Stimulated activated CD4-positive, alpha-beta T cell treated with anti-CD3 and anti-CD28 coated beads, Interleukin-12 subunit alpha, Interleukin-12 subunit beta, amount 100 ng/mL, for 4 hours (primary cell): ENCODE data around the gene ABHD14A.

Source experiments
- DNase-seq: peaks from one replicate; pipeline ENCODE4 v3.0.0-alpha.2; 2020

Gene ABHD14A

DNA sequence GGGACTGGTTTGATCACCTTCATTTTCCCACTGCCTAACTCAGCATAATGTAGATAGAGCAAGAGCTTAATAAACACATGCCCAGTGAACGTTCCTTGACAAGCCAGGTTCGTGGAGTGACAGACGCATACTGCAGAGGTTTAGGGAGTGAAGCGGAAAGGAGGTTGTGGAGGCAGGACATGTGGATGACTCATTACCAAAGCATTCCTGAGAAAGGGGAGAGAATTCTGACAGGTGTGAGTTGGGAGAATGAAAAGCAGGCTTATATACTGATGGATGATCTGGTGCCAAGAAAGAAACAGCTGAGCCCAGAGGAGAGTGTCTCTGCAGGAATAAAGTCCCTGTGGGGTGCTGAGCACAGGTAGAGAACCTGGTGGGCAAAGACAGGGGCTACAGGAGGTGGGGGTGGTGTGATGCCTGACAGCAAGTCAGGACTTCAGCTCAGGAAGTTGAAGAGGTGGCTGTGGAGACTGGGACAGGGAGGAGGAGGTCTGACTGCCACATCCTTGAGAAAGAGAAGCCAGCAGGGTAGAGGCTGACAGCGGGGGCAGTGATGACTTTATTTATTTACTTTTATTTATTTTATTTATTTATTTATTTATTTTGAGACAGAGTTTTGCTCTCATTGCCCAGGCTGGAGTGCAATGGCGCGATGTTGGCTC is 23.2 kb downstream of the ABHD14A start:
- no peak for DNase-seq

- DNase-seq, result no peak
Observed at GRCh38 chr3:51998774-51999173, 23.9 kb downstream of the ABHD14A start.

DNA sequence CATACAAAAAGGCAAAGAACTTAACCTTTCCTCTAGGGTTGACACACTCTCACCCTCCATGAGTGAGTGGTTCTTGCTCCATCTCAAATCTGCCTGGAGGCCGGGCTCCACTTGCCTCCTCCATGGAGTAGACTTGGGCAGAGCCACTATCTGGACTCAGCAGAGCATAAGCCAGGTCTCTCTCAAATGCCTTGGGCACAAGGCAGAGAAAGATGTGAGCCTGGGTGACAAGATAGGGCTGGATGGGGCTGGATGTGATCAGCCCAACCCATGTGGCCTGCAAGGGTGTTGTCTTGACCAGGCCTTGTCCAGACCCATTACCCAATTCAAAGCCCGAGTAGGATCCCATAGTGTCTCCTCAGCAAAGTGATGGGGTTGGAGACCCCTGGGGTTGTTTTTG is 25.0 kb downstream of the ABHD14A start:
- DNase-seq, result no peak

DNA sequence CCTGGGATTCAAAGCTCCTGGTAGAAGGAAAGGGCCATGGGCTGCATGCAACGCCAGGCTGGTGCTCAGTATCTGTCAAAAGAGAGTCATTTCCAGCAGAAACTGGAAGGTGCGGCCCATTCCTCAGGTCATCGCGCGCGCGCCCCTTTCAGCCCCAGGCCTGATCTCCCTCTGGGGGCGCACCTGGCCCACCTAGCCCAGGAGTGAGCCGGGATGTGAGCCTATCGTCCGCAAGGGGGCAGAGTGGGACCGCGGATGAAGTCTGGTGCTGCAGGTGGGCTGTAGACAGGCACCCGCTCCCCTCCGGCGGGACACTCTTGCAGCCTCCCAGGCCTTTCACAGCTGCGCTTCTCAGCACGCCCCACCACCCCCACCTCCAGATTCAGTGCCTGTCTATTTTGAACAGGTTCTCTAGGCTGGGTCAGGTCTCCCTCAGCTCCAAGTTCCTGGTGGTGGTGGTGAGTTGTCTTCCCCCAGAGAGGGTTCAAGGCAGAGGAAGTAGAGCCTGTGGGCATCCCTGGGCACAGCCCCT is 26.6 kb downstream of the ABHD14A start:
- DNase-seq, result peak; percentile 79

DNA sequence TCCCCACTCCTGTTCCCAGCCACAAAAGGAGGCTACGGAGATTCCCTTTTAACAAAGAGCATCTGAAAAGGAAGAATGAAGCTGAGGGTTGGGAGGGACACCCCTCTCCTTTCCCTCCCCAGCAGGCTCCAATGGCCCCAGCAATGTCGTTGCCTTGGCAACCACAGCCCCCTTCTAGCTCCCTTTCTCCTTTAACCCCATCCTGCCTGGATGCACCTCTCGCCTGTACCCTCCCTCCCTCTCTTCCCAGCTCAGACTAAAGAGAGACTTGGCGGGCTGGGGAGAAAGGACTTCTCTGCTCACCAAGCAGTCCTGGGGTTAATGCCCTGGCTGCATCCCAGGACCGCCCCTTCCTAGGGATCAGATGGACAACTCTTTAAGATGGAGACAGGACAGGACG is 27.9 kb downstream of the ABHD14A start:
- no peak for DNase-seq

DNA sequence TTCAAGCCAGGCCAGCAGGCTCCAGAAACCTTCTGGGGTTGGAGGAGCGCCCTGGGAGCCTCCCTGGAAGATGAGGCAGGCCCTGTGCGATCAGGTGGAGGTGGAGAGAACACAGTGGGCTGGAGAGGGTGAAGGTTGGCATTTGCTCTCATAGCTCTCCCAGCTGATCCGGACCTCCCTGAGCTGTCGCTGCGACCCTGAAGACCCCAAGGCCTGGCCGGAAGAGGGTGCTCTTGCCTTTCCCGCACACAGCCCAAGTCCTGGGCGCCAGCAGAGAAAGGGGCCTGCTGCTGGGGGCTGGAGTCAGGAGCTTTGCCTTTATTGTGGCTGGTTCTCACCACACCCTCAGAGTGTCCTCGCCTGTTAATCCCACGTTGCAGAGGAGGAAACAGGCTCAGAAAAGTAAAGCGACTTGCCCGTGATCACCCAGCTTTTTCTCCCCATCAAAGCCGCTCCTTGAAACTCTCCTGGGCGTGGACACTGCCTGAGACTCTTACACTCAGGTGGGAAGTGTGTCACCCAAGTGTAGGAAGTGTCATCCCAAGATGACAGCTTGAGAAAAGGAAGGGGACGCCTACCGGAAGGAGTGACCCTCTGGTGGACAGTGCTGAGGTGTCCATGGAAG is 29.4 kb downstream of the ABHD14A start:
- no peak for DNase-seq

GRCh38 chr3:52004906-52005395 is 30.1 kb downstream of the ABHD14A start:
- no peak for DNase-seq

DNA sequence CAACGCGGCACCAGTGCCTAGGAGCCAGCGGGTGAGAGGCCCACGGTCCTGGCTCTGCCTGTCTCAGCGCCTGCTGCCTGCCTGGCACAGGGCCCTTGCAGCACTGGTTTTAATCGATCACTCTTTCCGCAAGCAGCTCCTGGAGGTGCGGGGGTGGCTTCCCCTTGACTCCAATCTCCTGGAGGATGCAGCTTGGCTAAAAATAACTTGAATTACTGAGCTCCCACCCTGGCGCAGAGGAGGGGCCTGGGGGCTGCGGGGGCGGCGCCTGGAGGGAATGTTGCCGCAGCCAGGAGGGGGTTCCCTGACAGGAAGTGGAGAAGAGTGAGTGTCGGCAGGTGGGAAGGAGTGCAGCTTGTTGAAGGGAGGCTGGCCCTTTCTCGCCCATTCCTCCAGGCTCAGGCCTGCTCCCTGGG is 30.7 kb downstream of the ABHD14A start:
- no peak for DNase-seq

- no peak for DNase-seq
Observed at GRCh38 chr3:52006017-52006819, 31.4 kb downstream of the ABHD14A start.

- DNase-seq, result no peak
Observed at GRCh38 chr3:52006820-52007133, 31.9 kb downstream of the ABHD14A start.

DNA sequence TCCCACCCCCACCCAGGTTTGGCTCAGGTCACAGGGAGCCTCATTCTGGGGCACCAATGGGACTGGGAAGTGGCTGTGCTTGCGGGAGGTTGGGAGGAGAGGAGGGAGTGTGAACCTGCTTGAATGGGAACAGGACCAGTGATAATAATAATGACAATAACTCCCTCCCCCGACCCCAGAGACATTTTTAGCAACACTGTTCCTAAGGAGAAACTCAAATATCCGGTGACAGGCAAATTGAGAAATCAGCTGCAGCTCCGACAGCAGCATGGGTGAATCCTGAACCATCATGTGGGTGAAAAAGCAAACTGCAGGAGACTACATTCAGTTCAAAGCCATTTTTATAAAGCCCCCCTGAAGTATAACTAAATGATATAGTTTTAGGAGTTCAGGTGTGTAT is 32.4 kb downstream of the ABHD14A start:
- no peak for DNase-seq

GRCh38 chr3:52010431-52010830 is 35.6 kb downstream of the ABHD14A start:
- DNase-seq, result no peak

- no peak for DNase-seq
Observed at GRCh38 chr3:52012699-52013098, 37.8 kb downstream of the ABHD14A start.

DNA sequence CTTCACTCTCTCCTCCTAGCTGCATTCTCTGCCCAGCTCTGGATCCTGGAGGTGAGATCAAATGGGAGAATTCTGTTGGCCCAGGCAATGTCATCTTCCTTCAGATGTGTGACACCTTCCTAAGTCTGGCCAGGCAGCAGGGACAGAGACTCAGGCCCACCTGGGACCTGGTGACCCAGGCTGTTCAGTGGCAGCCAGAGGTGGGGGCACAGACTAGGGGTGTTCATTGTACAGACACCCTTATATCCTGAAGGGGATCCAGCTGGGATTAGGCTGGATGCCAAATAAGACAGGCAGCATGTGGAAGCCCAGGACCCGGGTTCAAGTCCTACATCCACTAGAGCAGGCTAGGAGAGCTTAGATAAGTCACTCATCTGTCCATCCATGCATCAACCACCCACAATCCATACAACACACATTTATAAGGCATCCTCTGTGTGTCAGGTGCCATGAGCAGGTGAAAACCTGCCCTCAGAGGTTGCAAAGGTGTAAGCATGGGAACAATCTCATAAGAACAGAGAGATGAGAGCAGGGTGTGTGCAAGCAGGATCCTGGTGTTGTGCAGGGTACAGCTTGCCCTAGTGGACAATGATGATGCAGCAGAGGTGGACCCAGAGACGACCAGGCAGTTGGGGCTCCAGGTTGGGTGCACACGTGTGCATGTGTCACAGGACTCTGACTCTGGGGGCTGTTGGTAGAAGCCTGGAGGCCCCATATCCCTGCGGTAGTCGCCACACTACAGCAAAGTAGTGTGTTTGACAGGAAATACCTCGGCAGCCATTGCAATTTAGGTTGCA is 39.1 kb downstream of the ABHD14A start:
- DNase-seq, result no peak

- no peak for DNase-seq
Observed at GRCh38 chr3:52014613-52015012, 39.7 kb downstream of the ABHD14A start.

DNA sequence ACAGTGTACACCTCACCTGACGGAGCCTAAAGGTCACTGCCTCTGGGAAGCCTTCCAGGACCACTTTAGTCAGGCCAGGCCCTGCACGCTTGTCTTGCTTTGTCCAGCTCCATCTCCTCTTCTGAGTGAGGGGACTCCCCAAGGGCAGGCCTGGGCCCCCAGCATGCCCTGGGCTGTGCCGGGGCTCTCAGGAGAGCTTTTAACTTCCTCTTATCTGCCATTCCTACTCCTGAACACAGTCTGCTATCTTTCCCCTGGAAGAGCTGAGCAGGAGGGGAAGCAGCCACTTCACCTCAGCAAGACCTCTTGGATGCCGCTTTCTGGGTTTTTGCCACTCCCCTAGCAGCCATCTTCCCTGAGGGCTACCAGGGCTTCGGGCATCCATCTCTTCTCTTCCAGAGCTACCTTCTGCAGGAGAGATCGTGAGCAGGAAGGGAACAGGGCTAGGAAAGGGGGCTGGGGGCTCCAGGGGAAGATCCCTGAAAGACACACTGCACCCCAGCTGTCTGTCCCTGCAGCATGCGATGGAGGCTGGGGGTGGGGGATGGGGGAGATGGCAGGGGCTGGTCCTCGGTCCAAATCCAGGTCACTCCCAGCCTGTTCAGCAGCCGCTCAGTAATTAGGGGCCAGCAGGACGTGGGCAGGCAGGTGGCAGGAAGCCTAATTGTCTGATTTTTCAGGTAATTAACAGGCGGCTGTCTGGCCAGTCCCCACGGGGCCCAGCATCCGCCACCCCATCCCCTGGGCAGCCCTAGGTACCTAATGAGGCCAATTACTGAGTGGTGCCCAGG is 40.8 kb downstream of the ABHD14A start:
- no peak for DNase-seq

- DNase-seq, result no peak
Observed at GRCh38 chr3:52017586-52017985, 42.7 kb downstream of the ABHD14A start.

GRCh38 chr3:52018319-52019000 is 43.6 kb downstream of the ABHD14A start:
- no peak for DNase-seq

DNA sequence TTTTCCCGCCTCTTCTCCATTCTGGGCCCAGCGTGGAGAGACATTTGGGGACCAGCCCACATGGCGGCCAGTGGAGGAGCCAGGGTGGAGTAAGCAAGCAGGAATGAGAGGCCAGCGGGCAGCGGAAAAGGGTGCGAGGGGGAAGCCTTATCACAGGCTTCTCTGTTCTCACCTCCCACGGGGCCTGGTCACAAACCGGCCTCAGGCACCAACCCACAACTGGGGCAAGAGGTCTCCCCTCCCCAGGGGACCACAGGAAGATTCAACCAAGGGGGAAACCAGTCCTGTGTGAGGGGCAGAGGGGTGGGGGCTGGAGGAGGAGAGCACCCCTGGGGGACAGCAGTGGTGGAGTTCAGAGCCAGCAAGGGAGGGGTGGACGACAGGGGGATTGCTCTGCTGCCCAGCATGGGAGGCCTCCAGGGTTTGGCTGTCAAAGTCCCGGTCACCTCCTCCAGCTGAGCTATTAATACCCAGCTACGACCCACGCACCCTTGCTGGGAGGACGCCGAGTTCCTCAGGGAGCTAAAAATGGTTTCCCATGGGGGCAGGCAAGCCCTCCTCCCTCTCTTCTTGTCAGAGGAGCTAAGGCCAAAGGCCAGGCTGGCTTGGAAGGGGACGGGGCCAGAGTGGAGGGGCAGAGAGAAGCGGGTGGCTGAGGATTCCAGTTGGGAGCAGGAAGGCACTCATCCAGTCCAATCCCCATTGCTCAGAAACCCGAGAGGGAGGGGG is 44.7 kb downstream of the ABHD14A start:
- no peak for DNase-seq

DNA sequence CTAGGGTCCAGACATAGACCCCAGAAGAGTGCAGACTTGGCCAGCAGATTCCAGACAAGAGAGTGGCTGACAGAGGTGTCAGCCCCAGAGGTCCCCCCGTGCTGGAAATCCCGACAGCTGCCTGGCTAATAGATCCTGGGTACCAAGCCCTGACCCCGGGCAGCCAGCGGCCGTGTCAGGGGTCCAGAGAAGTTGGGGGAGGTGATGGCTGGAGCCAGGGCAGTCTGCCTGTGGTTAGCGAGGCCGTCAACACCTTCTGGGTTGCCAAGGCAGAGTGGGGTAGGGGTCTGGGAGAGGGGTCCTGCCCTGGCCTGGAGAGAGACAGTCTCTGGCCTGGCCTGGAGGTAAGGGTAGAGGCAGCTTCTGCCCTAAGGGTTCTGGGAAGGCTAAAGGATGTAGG is 45.9 kb downstream of the ABHD14A start:
- no peak for DNase-seq
